GM12801 (cell line): Measurements from ENCODE around the gene LEFTY2.

Experiments
- CTCF ChIP-seq: IDR thresholded peaks from one replicate; pipeline ENCODE4 v1.5.1; 2011; ENCODE audit warnings: control low read depth; ENCODE audit not compliant: insufficient read length; ENCODE audit errors: extremely low read depth

LEFTY2 gene

GRCh38 chr1:225897595-225898514, 43.2 kb downstream of the LEFTY2 start:
- no peak for TF ChIP-seq CTCF

DNA sequence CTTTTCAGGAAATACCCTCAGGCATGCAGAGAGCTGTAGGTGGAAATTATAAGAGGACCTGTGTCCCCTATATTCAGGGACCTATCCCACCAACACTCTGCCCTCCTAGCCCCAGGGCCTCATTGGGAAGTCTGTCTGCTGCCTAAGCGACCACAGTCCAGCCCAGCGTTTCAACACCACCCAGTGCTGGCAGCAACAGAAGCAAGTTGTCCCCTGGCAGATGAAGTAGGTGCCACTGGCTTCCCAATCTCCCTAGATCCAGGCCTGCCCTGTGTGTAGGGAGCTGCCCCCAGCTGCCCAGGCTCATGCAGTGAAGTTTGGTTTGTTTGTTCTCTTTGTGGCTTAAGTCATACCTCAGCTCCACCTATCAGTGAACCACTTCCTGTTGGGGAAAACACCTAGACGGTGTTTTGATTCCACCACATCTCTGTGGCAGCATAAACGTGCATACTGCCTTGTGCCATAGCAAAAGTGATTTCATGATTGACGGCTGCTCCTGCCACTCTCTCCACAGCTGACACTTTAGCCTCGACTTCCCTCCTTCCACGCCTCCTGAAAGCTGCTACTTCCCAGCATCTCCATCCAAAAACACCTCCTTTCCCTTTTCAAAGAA, 44.0 kb downstream of the LEFTY2 start:
- no peak for TF ChIP-seq CTCF

- TF ChIP-seq CTCF = no peak
Measured at GRCh38 chr1:225896494-225896893, 44.5 kb downstream of the LEFTY2 start.

GRCh38 chr1:225892307-225892706, 48.7 kb downstream of the LEFTY2 start:
- TF ChIP-seq CTCF = no peak

- TF ChIP-seq CTCF = no peak
Measured at GRCh38 chr1:225891229-225891972, 49.6 kb downstream of the LEFTY2 start.

- no peak for TF ChIP-seq CTCF
Measured at GRCh38 chr1:225890346-225891228, 50.4 kb downstream of the LEFTY2 start.
